ENCODE results near the gene COL13A1. TPM values are rescaled to one million over a fixed set of nuclear protein-coding genes. Genes with fewer than 3 reads are reported as not detected.

The COL13A1 gene
- total RNA-seq, 1 donor from 2014 or later, result 25.6 TPM

DNA sequence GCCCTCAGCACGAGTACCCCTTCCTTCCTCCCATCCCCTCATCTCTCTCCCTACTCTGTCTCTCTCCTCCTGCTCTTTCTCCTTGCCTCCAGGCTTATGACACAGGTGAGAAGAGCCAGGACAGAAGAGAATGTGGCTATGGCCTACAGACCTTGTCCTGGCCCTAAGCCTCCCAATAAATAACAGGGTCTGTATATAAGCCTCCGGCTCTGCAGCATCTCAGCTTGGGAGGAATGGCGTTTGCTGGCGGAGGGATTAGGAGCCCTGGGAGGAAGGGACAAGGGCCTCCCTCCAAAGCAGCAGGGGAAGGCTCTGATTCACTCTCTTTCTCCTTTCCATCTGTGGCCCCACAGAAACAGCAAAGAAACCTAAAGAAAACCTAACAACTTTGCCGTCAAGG is 45.8 kb downstream of the COL13A1 start:
- H3K36me3 Mint-ChIP-seq (ENCODE audit: low read depth), result peaks cover 4% of the 10 kb centered on the region
- peaks cover 34% of the 10 kb centered on the region for H3K4me1 Mint-ChIP-seq (ENCODE audit: low read depth)
- TF ChIP-seq, protein P1, sequence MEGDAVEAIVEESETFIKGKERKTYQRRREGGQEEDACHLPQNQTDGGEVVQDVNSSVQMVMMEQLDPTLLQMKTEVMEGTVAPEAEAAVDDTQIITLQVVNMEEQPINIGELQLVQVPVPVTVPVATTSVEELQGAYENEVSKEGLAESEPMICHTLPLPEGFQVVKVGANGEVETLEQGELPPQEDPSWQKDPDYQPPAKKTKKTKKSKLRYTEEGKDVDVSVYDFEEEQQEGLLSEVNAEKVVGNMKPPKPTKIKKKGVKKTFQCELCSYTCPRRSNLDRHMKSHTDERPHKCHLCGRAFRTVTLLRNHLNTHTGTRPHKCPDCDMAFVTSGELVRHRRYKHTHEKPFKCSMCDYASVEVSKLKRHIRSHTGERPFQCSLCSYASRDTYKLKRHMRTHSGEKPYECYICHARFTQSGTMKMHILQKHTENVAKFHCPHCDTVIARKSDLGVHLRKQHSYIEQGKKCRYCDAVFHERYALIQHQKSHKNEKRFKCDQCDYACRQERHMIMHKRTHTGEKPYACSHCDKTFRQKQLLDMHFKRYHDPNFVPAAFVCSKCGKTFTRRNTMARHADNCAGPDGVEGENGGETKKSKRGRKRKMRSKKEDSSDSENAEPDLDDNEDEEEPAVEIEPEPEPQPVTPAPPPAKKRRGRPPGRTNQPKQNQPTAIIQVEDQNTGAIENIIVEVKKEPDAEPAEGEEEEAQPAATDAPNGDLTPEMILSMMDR (IDR thresholded peaks at IDR 0.05), result no peak
- DNase-seq (ENCODE audit: low spot score), result no peak
- no peaks in the 10 kb centered on the region for H3K9me3 Mint-ChIP-seq (ENCODE audit: low read depth)
- no peak overlapping the region for H3K27ac Mint-ChIP-seq (ENCODE audit: unreplicated experiment)
- no peaks in the 10 kb centered on the region for H3K27me3 Mint-ChIP-seq (ENCODE audit: low read depth)
- no peak overlapping the region for H3K4me3 Mint-ChIP-seq (ENCODE audit: unreplicated experiment)

DNA sequence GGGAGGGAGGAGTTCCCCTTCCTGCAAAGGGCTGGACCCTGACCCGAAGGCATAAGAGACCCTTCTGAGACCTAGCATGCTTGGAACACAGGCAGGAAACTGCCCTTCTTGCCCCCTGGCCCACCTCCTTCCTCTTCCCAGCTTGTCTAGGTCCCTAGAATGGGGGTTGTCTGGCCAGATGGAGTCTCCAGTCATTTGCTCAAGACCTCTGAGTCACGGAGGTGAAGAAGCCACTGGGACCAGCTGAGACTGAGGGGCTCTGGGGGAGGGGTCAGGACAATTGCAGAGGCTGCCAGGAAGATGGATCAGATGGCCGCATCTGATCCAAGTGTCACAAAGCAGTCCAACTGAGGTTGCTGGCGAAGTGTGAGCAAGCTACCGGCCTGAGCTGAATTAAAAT is 46.2 kb downstream of the COL13A1 start:
- Mint-ChIP-seq H3K27me3 (ENCODE audit: low read depth) (no peaks in the 10 kb centered on the region), H3K4me3 (ENCODE audit: unreplicated experiment) (no peak overlapping the region), H3K9me3 (ENCODE audit: low read depth) (no peaks in the 10 kb centered on the region), H3K36me3 (ENCODE audit: low read depth) (peaks cover 4% of the 10 kb centered on the region), H3K27ac (ENCODE audit: unreplicated experiment) (no peak overlapping the region), H3K4me1 (ENCODE audit: low read depth) (peaks cover 34% of the 10 kb centered on the region)
- no peak for DNase-seq (ENCODE audit: low spot score)
- TF ChIP-seq, protein P1 (IDR thresholded peaks at IDR 0.05), result no peak

DNA sequence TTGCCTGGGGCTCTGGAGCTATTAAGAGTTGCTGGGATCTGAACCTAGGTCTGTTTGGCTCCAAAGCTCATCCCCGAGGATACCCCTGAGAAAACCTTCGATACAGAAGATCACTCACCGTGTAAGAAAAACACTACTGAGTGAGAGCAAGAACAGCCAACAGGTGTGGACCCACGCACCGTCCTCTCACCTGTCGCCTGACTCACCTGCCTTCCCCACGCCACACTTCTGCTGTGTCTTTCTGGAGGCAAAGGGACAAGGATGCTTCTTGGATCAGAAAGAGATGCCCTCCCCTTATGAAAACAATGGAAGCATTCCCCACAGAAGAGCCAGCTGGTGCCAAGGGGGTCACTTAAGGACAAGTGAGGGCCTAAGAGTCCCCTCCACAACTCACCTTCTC is 46.7 kb downstream of the COL13A1 start:
- Mint-ChIP-seq H3K27ac (ENCODE audit: unreplicated experiment) (no peak overlapping the region), H3K27me3 (ENCODE audit: low read depth) (no peaks in the 10 kb centered on the region), H3K4me1 (ENCODE audit: low read depth) (peaks cover 34% of the 10 kb centered on the region), H3K4me3 (ENCODE audit: unreplicated experiment) (no peak overlapping the region), H3K36me3 (ENCODE audit: low read depth) (peaks cover 4% of the 10 kb centered on the region), H3K9me3 (ENCODE audit: low read depth) (no peaks in the 10 kb centered on the region)
- DNase-seq (ENCODE audit: low spot score), result no peak
- TF ChIP-seq, protein P1 (IDR thresholded peaks at IDR 0.05), result no peak

DNA sequence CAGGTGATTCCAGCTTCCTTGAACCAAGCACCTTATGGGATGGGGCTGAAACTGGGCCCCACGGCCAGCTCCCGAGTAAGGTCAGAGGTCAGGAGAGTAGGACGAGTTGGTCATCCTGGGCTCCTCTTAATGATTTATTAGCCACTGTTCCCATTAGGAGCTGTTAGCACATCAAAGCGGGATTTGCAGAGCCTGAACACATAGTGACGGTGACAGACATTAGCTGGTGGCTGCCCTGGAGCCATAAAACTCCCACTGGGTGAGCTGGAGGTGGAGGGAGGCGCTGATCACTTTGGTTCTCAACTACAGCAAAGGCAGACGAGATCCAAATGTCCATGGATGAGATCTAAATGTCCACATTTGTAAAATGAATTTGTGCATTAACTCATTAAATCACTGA is 48.1 kb downstream of the COL13A1 start:
- H3K4me3 Mint-ChIP-seq (ENCODE audit: unreplicated experiment), result no peak overlapping the region
- H3K27me3 Mint-ChIP-seq (ENCODE audit: low read depth), result no peaks in the 10 kb centered on the region
- no peaks in the 10 kb centered on the region for H3K9me3 Mint-ChIP-seq (ENCODE audit: low read depth)
- peaks cover 4% of the 10 kb centered on the region for H3K36me3 Mint-ChIP-seq (ENCODE audit: low read depth)
- DNase-seq (ENCODE audit: low spot score), result no peak
- peaks cover 38% of the 10 kb centered on the region for H3K4me1 Mint-ChIP-seq (ENCODE audit: low read depth)
- no peak overlapping the region for H3K27ac Mint-ChIP-seq (ENCODE audit: unreplicated experiment)
- TF ChIP-seq, protein P1 (IDR thresholded peaks at IDR 0.05), result no peak

DNA sequence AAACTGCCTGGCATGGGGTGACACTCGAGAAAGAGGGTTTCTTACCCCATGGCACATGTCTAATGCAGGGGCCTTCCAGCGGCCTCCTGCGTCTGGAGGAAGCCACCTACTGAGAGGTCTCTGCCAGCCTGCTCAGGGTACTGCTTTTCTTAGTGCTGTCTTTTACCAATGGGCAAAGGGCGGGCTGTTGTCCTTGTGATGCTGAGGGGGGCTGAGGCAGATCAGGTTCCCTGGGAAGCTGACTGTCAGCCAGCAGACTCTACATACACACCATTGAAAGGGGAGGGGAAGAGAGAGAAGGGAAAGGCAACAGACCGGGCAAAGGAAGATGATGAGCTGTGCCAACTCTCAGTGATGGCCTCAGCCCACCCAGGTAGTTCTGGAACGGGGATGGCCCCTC is 48.7 kb downstream of the COL13A1 start:
- no peaks in the 10 kb centered on the region for H3K27me3 Mint-ChIP-seq (ENCODE audit: low read depth)
- no peak overlapping the region for H3K4me3 Mint-ChIP-seq (ENCODE audit: unreplicated experiment)
- TF ChIP-seq, protein P1 (IDR thresholded peaks at IDR 0.05), result no peak
- peaks cover 4% of the 10 kb centered on the region for H3K36me3 Mint-ChIP-seq (ENCODE audit: low read depth)
- no peak overlapping the region for H3K27ac Mint-ChIP-seq (ENCODE audit: unreplicated experiment)
- DNase-seq (ENCODE audit: low spot score), result no peak
- H3K9me3 Mint-ChIP-seq (ENCODE audit: low read depth), result no peaks in the 10 kb centered on the region
- peaks cover 37% of the 10 kb centered on the region for H3K4me1 Mint-ChIP-seq (ENCODE audit: low read depth)

All from chondrocyte (in vitro differentiated cells).